Tibial nerve (tissue), 3 donors: Measurements from ENCODE around the gene LYPD3.

Source experiments
- POLR2A ChIP-seq, 2 donors: fragments of 450-650 bp; IDR thresholded peaks; one replicate each; pipeline ENCODE4 v1.6.1; 2017; ENCODE audit warnings: antibody characterized with exemption in 2 of 2, mild to moderate bottlenecking in 2 of 2, moderate library complexity in 2 of 2
- TF ChIP-seq, protein P1 (sequence below), 5 experiments: fragments of 200-600 bp in 3 of 5; fragments of 450-650 bp in 2 of 5; sonication (generic) in 3 of 5; IDR thresholded peaks; one replicate each; pipeline ENCODE4 v1.5.1; 2016 to 2019; ENCODE audit warnings: antibody characterized with exemption in 5 of 5, mild to moderate bottlenecking in 3 of 5, moderate library complexity in 2 of 5

DNA sequence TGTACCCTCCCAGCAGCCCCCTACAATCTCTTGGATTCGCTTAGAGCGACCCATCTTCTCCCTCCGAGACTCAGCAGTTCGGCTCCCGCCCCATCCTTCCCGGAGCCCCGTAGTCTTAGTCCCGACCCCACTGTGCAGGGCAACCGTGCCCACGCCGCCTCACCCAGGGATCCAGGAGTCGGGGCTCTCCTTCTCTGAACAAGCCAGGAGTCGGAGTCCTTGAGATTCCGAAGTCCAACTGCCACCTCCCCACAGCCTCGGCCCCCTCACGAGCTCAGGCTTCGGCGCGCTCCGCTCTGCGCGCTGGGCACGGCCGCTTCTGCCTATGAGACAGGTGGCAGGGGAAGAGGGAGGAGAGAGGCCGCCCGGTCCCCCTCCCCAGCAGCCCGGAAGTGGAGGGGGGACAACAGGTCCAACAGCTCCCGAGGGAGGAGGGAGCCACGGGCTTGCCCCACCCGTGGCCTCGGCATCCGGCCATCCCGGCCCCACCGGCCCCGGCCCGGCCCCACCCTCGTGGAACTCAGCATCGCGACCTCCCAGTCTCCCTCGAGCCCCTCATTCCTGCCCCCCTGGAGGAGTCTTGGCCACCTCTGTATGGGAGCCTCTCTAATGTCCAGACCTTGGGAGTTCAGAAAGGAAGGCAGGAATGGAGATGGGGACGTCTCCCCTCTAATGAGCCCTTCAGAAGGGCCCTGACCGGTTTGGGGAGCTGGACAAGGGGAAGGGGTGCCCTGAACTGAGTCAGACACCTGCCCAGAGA lies 39.2 kb upstream of the LYPD3 start, which contains the start of gene PHLDB3:
- TF ChIP-seq, protein P1, sequence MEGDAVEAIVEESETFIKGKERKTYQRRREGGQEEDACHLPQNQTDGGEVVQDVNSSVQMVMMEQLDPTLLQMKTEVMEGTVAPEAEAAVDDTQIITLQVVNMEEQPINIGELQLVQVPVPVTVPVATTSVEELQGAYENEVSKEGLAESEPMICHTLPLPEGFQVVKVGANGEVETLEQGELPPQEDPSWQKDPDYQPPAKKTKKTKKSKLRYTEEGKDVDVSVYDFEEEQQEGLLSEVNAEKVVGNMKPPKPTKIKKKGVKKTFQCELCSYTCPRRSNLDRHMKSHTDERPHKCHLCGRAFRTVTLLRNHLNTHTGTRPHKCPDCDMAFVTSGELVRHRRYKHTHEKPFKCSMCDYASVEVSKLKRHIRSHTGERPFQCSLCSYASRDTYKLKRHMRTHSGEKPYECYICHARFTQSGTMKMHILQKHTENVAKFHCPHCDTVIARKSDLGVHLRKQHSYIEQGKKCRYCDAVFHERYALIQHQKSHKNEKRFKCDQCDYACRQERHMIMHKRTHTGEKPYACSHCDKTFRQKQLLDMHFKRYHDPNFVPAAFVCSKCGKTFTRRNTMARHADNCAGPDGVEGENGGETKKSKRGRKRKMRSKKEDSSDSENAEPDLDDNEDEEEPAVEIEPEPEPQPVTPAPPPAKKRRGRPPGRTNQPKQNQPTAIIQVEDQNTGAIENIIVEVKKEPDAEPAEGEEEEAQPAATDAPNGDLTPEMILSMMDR (IDR thresholded peaks at IDR 0.05): no peak
- TF ChIP-seq POLR2A (IDR thresholded peaks at IDR 0.05): no peak
